BLaER1 (cell line): ENCODE results near the gene ADRA1B.
A peak's percentile ranks its signal among the peaks of the same experiment; 100 is the strongest.
"Not testable (repeated sequence)": the region's sequence is repeated elsewhere in the genome, so short reads cannot be mapped to it uniquely, and the experiment has no call there.

ENCODE experiments used
- H3K27ac ChIP-seq: shearing (Covaris generic); formaldehyde crosslinking; 2 replicates; pipeline ENCODE4 v1.8.1; 2022
- H3K27me3 ChIP-seq: shearing (Covaris generic); formaldehyde crosslinking; 2 replicates; pipeline ENCODE4 v1.8.1; 2022
- H3K36me3 ChIP-seq: shearing (Covaris generic); formaldehyde crosslinking; 2 replicates; pipeline ENCODE4 v1.8.1; 2022
- H3K4me1 ChIP-seq: shearing (Covaris generic); formaldehyde crosslinking; 2 replicates; pipeline ENCODE4 v1.8.1; 2022
- H3K4me2 ChIP-seq: shearing (Covaris generic); formaldehyde crosslinking; 2 replicates; pipeline ENCODE4 v1.8.1; 2022
- H3K4me3 ChIP-seq: shearing (Covaris generic); formaldehyde crosslinking; 2 replicates; pipeline ENCODE4 v1.8.1; 2022
- H3K9ac ChIP-seq: shearing (Covaris generic); formaldehyde crosslinking; 2 replicates; pipeline ENCODE4 v1.8.1; 2022
- H3K9me3 ChIP-seq: shearing (Covaris generic); formaldehyde crosslinking; 2 replicates; pipeline ENCODE4 v1.8.1; 2022
- H4K20me1 ChIP-seq: shearing (Covaris generic); formaldehyde crosslinking; 2 replicates; pipeline ENCODE4 v1.8.1; 2022
- Cebpa-rat ChIP-seq: shearing (Covaris generic); IDR thresholded peaks from 2 replicates; pipeline ENCODE4 v1.8.1; 2022

Gene ADRA1B

DNA sequence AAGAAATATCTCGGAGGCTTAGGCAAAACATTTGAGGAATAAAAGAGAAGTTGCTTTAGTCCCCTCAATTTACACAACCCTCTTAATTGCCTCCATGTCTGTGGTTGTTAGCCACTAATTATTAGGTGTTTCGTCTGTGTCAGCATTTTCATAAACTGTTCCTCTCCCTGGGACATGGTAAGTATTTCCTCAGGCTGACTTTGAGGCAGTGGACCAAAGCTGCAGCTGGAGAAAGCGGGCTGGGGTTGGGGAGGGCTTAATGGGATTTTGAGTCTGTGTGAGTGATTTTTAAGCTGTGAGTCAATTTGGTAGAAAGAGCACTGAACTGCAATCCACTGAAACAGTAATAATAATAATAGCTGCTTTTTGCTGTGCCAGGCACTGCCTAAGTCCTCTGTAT is 79.6 kb downstream of the ADRA1B start:
- Histone ChIP-seq H3K4me2 (no peak overlapping the region), H3K9me3 (peaks cover 15% of the 10 kb centered on the region), H3K4me3 (no peak overlapping the region), H4K20me1 (no peaks in the 10 kb centered on the region), H3K4me1 (no peaks in the 10 kb centered on the region), H3K36me3 (no peaks in the 10 kb centered on the region), H3K27ac (no peak overlapping the region), H3K27me3 (no peaks in the 10 kb centered on the region), H3K9ac (no peak overlapping the region)
- TF ChIP-seq Cebpa-rat: no peak

DNA sequence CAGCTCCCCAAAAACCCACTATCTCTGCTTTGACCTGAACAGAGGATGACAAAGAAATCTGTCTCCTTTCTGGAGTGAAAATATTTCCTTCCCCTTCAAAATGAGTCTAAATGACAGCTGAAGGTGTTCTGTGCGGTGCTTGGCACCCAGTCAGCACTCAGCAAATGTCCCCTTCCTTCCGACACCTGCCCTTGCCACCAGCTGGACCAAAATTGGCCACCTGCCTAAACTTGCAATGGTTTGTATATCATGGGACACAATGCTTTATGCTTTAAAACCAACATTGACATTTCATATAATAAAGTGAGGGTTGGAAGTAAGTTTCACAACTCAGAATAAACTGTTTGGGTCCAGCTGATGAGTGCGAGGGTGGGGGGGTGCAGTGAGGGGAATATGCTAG is 85.2 kb downstream of the ADRA1B start:
- TF ChIP-seq Cebpa-rat: no peak
- Histone ChIP-seq H4K20me1 (no peaks in the 10 kb centered on the region), H3K36me3 (no peaks in the 10 kb centered on the region), H3K27me3 (no peaks in the 10 kb centered on the region), H3K4me1 (no peaks in the 10 kb centered on the region), H3K27ac (no peak overlapping the region), H3K4me2 (no peak overlapping the region), H3K9ac (no peak overlapping the region), H3K4me3 (no peak overlapping the region), H3K9me3 (no peaks in the 10 kb centered on the region)

- peaks cover 27% of the 10 kb centered on the region for H4K20me1 ChIP-seq
- TF ChIP-seq Cebpa-rat: no peak
- H3K27me3 ChIP-seq: no peaks in the 10 kb centered on the region
- H3K4me2 ChIP-seq: no peak overlapping the region
- H3K9ac ChIP-seq: no peak overlapping the region
- no peak overlapping the region for H3K27ac ChIP-seq
- H3K9me3 ChIP-seq: no peaks in the 10 kb centered on the region
- H3K4me3 ChIP-seq: no peak overlapping the region
- H3K4me1 ChIP-seq: peaks cover 21% of the 10 kb centered on the region
- H3K36me3 ChIP-seq: peaks cover 16% of the 10 kb centered on the region
Measured at GRCh38 chr5:160007514-160007913, 91.2 kb downstream of the ADRA1B start.

- H3K36me3 ChIP-seq: peaks cover 25% of the 10 kb centered on the region
- H4K20me1 ChIP-seq: peaks cover 28% of the 10 kb centered on the region
- peak overlapping the region; percentile 55 for H3K4me2 ChIP-seq
- H3K27ac ChIP-seq, H3K9me3 ChIP-seq, H3K27me3 ChIP-seq: not testable (repeated sequence)
- peaks cover 21% of the 10 kb centered on the region for H3K4me1 ChIP-seq
- H3K4me3 ChIP-seq: peak overlapping the region; percentile 87
- H3K9ac ChIP-seq: peak overlapping the region; percentile 86; the same call in 1 of the 2 replicates
Measured at GRCh38 chr5:160008529-160008876, 92.2 kb downstream of the ADRA1B start.

DNA sequence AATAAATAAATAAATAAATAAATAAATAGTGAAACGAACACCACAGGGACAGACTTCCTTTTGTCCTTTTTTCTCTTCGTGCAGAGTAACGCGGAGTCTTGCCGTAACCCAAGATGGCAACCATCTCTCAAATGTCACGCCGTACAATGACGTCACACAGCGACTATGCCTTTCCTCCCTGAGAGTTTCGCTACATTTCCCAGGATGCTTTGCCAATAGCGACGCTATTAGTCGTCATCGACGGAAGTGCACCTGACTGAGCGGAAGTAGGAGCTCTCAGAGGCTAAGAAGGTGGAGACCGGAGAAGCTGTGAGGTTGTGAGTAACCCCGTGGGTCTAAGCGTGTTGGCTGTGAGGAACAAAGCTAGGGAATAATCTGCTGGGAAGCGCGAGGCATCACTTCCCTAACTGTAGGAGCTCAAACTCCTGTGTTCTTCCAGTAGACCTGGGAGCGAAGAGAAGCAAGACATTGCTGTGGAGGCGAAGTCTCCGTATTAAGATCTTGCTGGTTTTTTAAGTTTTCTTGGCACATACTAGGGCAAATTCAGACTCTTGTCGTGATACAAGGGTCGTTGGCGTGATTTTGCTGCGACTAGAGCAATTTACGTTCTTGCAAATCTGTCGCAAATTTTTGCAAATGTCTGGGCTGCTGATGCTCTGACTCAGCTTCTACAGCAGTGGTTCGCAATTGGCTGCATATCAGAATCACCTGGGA is 92.8 kb downstream of the ADRA1B start, which contains the start of gene TTC1:
TTC1 (plus strand) TSS at position 263 of the 714 bp plus-strand sequence. CDS start 1,390 bp downstream, outside the sequence.
- Histone ChIP-seq H3K9me3 (no peaks in the 10 kb centered on the region), H3K4me3 (peak within 1 kb of the TSS; percentile 87), H3K4me2 (peak within 1 kb of the TSS; percentile 98), H3K36me3 (peaks cover 30% of the 10 kb centered on the region), H3K9ac (peak within 1 kb of the TSS; percentile 86), H3K27ac (peak within 1 kb of the TSS; percentile 79), H3K4me1 (peaks cover 21% of the 10 kb centered on the region), H4K20me1 (peaks cover 31% of the 10 kb centered on the region), H3K27me3 (no peaks in the 10 kb centered on the region)
- no peak for TF ChIP-seq Cebpa-rat

GRCh38 chr5:160009591-160009989 is 93.3 kb downstream of the ADRA1B start:
- peak overlapping the region; percentile 87 for H3K4me3 ChIP-seq
- H3K9me3 ChIP-seq: no peaks in the 10 kb centered on the region
- no peak for TF ChIP-seq Cebpa-rat
- peak overlapping the region; percentile 86 for H3K9ac ChIP-seq
- H3K27ac ChIP-seq: peak overlapping the region; percentile 79; the same call in 1 of the 2 replicates
- H4K20me1 ChIP-seq: peaks cover 36% of the 10 kb centered on the region
- H3K27me3 ChIP-seq: no peaks in the 10 kb centered on the region
- H3K4me2 ChIP-seq: peak overlapping the region; percentile 98
- H3K36me3 ChIP-seq: peaks cover 34% of the 10 kb centered on the region
- H3K4me1 ChIP-seq: peaks cover 21% of the 10 kb centered on the region

GRCh38 chr5:160011471-160011870 is 95.2 kb downstream of the ADRA1B start:
- no peak for TF ChIP-seq Cebpa-rat
- H3K4me1 ChIP-seq: peaks cover 21% of the 10 kb centered on the region
- peaks cover 51% of the 10 kb centered on the region for H3K36me3 ChIP-seq
- H3K27ac ChIP-seq: no peak overlapping the region
- no peak overlapping the region for H3K4me3 ChIP-seq
- H3K9ac ChIP-seq: no peak overlapping the region
- H3K4me2 ChIP-seq: peak overlapping the region; percentile 4; the same call in 1 of the 2 replicates
- H3K9me3 ChIP-seq: no peaks in the 10 kb centered on the region
- no peaks in the 10 kb centered on the region for H3K27me3 ChIP-seq
- peaks cover 49% of the 10 kb centered on the region for H4K20me1 ChIP-seq

DNA sequence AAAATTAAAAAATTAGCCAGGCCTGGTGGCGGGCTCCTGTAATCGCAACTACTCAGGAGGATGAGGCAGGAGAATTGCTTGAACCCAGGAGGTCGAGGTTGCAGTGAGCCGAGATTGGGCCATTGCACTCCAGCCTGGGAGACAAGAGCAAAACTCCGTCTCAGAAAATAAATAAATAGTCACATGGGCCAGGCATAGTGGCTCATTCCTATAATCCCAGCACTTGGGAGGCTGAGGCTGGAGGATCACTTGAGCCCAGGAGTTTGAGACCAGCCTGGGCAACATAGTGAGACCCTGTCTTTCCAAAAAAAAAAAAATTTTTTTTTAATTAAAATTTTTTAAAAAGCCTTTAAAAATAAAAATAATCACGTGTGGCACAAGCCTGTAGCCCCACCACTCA is 97.9 kb downstream of the ADRA1B start:
- H3K9me3 ChIP-seq, H3K4me2 ChIP-seq, H3K9ac ChIP-seq, H3K27me3 ChIP-seq, H3K27ac ChIP-seq, H3K4me3 ChIP-seq: not testable (repeated sequence)
- Histone ChIP-seq H4K20me1 (peaks cover 72% of the 10 kb centered on the region), H3K36me3 (peaks cover 77% of the 10 kb centered on the region), H3K4me1 (peaks cover 21% of the 10 kb centered on the region)

GRCh38 chr5:160018945-160019625 is 102.8 kb downstream of the ADRA1B start:
- Histone ChIP-seq H3K36me3 (peaks cover 76% of the 10 kb centered on the region), H3K4me3 (no peak overlapping the region), H3K27ac (no peak overlapping the region), H3K4me2 (no peak overlapping the region), H4K20me1 (peaks cover 71% of the 10 kb centered on the region), H3K4me1 (no peaks in the 10 kb centered on the region), H3K9me3 (no peaks in the 10 kb centered on the region), H3K27me3 (no peaks in the 10 kb centered on the region), H3K9ac (no peak overlapping the region)
- no peak for TF ChIP-seq Cebpa-rat

DNA sequence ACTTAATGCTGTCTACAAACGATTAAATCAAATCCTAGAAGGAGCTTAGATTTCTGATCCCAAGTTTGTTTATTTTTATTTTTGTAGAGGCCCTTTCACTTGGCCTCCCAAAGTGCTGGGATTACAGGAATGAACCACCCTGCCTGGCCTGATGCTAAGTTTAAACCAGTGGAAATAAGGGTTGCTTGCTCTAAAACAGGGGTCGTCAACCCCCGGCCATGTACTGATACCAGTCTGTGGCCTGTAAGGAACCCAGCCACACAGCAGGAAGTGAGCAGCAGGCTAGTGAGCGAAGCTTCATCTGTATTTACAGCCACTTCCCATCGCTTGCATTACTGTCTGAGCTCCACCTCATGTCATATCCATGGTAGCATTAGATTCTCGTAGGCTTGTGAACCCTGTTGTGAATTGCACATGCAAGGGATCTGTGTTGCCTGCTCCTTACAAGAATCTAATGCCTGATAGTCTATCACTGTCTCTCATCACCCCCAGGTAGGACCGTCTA is 104.0 kb downstream of the ADRA1B start:
- no peaks in the 10 kb centered on the region for H3K9me3 ChIP-seq
- no peak overlapping the region for H3K9ac ChIP-seq
- H3K4me3 ChIP-seq: no peak overlapping the region
- H3K4me1 ChIP-seq: no peaks in the 10 kb centered on the region
- H3K4me2 ChIP-seq: no peak overlapping the region
- peaks cover 76% of the 10 kb centered on the region for H3K36me3 ChIP-seq
- peaks cover 63% of the 10 kb centered on the region for H4K20me1 ChIP-seq
- no peak for TF ChIP-seq Cebpa-rat
- no peaks in the 10 kb centered on the region for H3K27me3 ChIP-seq
- no peak overlapping the region for H3K27ac ChIP-seq
